MM.1S (cell line): ENCODE data around the gene HTRA2.

Source experiments
- EZH2 ChIP-seq: fragments of 300-600 bp; sonication (generic); optimal IDR thresholded peaks from 2 replicates; pipeline ENCODE3; 2017; ENCODE audit warnings: low read depth, mild to moderate bottlenecking, antibody characterized with exemption, low read length, mixed read lengths
- TF ChIP-seq, protein P1 (sequence below): fragments of 300-600 bp; sonication (generic); IDR thresholded peaks from 2 replicates; pipeline ENCODE4 v1.5.1; 2016; ENCODE audit warnings: antibody characterized with exemption, low read length, mixed read lengths

DNA sequence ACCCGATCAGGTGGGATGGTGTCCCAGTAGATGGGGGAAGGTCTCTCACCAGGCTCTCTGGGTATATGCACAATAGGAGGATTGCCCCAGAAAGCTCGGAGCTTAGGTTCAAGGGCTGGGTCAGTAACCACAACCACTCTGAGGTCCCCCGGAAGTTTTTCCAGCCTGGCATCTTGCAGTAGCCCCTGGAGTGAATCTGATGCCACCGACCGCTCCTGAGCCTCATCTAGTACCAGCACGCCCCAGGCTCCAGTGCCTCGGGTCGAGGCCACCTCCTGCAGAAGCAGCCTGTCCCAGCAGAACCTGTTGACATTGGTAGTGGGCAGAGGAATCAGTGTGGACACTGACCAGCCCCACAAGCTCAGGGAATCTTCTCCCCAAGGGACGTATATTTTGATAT is 5.7 kb upstream of the HTRA2 start:
- TF ChIP-seq, protein P1, sequence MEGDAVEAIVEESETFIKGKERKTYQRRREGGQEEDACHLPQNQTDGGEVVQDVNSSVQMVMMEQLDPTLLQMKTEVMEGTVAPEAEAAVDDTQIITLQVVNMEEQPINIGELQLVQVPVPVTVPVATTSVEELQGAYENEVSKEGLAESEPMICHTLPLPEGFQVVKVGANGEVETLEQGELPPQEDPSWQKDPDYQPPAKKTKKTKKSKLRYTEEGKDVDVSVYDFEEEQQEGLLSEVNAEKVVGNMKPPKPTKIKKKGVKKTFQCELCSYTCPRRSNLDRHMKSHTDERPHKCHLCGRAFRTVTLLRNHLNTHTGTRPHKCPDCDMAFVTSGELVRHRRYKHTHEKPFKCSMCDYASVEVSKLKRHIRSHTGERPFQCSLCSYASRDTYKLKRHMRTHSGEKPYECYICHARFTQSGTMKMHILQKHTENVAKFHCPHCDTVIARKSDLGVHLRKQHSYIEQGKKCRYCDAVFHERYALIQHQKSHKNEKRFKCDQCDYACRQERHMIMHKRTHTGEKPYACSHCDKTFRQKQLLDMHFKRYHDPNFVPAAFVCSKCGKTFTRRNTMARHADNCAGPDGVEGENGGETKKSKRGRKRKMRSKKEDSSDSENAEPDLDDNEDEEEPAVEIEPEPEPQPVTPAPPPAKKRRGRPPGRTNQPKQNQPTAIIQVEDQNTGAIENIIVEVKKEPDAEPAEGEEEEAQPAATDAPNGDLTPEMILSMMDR = no peak
- TF ChIP-seq EZH2 = no peak
